HTERT RPE-1 (cell line): ENCODE measurements around the gene CTDSPL.

Experiments
- in situ Hi-C: fragments of 300-500 bp; cut with MboI; formaldehyde crosslinking; loops from 4 replicates; pipeline ENCODE4 v1.14.3; 2020; ENCODE audit warnings: low sequenced_read_pairs

The CTDSPL gene

DNA sequence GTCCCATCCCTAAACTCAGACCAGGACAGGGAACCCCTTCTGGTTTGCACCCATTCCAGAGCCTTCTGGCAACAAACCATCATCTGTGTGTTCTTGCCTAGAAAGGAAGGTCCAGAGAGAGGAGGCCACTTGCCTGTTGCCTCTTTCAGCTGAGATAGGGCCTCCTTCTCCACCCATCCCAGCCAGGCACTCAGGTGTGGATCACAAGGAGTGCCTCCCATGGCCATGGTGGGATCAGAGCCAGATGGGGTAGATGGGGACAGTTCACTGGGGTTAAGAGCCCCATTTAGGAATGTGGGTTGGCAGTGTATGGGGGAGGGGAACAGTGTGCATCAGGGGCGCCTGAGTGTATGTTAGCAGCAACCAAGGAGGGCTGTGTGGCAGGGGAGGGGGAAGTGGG, 8.9 kb upstream of the CTDSPL start:
- in situ Hi-C loops = no loop called here

DNA sequence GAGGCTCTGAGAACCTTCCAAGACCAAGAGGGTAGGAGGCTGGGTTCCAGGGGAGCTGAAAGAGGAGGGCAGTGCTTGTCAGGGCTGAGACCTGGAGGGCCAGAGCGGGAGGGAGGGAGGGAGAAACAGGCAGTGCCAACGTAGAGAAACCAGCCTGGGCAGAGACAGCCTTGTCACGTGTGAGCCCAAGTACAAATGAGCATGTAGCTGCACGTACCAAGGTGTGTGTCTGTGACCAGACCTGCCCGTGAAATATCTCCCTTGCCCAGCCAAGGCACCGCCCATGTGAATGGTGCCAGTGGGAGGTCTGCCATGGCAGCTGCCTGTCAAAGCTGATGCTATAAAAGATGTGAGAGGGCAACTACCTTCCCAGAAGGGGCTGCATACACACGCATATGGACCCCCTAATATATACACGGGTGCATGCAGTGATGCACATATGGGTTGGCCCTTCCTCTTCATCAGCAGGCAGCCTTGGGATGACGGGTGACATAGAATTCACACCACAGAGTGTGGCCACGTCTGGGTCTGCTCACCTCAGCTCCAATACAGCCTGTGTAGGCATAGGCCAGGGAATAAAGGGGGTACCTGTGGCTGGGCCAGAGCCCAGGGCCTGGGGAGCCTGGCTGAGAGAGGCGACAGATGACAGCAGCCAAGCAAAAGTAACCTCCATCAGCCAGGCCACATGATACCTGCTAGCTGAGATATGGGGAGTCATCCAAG, 7.8 kb upstream of the CTDSPL start:
- in situ Hi-C loops = no loop called here

DNA sequence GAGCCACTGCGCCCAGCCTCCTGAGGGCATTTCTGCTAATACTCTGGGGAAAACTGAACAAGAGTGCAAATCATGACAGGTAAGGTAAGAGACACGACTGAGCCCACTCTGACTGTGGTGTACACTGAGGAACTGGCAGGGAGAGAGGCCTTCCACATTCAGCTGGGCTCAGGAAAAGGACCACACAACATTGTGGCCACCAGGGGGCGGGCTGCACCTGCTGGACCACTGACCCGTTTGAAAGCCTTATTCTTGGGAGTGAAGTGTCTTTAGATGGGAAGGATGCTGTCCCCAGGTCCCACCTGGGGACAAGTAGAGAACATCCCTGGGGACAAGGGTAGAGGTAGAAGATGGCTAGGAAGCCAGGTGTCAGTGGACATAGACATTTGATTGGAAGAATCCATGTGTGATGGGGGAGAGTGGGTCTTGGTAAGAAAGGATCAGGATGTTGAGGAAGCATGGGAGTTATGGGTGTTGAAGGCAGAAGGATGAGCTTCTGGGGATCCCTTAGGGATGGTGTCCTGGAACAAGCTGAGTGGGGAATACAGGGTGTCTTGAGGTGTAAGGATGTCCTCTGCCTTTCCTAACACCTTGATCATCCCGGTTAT, 6.2 kb upstream of the CTDSPL start:
- in situ Hi-C loops = no loop called here

DNA sequence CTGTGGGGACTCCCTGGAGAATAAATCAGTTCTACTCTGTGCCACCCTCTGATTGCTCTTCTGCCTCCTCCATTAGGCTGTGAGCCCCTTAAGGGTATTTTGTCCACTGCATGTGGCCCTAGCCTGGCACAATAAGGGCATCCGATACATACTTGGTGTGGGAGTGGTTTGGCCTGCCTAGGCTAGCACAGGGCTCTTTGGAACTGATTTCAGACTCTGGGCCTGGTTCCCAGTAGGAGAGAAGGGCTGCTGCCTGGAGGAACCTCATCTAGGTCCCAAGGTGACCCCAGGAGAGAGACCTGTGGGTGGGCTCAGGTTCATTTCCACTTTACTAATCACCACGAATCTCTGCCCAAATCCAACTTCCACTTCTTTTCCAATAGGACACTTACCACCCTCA, 5.3 kb upstream of the CTDSPL start:
- in situ Hi-C loops = no loop called here

DNA sequence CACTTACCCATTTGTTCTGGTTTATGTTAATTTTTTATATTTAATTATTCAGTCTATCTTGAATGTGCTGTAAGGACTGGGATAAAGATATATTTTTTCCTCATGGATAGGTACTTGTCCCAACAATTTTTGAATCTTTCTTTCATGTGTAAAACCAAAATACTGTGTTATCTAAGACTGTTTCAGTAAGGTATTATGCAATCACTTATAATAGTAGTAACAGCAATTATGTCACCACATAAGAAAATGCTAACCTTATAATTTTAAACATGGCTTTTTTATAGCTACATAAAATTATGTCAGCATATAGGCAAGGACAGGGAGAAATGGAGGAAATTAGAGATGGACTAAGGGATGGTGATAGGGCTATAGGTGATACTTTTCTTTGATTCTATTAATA, 2.9 kb upstream of the CTDSPL start:
- in situ Hi-C loops = no loop called here

DNA sequence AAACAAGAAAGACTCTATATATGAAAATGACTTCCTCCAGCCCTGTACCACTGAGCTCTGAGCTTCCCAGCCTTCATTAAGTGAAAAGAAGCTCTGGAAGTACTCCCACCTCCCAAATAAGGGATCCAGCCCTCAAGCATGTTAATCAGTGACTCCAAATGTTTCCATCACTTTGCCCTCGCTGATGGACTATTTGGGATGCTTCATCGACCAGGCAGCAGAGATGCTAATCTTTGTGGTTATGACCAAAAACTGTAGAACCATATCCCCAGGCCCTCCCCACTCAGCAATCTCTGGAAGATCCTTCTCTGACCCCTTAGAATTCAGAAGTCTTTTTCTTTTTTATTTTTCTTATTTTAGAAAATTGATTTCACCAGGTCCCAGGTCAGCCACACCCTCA, 2.3 kb upstream of the CTDSPL start:
- in situ Hi-C loops = no loop called here

DNA sequence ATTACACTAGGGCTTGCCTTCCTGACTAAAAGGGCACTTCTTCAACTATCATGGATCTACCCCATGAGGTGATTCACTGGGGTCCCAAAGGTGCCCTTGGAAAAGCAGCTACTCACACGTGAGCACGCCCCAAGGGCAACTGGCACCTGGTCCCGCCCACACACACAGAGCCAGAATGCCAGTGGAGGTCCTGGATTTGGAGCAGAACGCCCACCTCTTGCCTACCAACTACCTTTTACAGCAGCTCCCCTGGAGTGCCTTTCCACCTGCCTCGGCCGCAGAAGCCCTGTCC, 1.8 kb upstream of the CTDSPL start:
- in situ Hi-C loops = no loop called here

DNA sequence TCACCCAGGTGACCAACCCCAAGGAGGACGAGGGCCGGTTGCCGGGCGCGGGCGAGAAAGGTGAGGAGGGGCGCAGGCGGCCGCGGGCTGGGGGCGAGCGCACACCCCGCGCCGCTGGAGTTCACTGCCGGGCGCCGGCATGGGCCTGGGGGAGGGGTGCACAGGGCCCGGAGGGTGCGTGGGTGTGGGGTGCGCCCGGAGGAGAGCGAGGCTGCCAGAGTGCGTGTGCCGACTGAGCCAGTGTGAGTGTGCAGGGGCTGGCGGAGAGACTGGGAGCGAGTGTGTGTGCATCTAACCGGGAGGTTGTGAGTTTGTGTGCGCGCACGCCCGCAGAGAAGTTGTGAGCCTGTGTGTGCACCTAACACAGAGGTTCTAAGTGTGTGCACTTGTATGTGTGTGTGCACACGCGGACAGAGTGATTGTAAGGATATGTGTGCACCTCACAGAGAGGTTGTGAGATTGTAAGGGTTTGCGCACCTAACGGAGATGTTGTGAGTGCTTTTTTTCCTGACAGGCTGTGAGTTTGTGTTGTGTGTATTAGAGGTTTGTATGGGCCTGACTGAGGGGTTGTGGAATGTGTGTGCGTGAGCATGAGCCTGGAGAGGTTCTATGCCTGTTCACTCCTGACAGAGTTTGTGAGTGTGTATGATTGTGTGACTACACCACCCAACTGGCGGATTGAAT, 681 bp downstream of the CTDSPL start:
- in situ Hi-C loops = no loop called here

DNA sequence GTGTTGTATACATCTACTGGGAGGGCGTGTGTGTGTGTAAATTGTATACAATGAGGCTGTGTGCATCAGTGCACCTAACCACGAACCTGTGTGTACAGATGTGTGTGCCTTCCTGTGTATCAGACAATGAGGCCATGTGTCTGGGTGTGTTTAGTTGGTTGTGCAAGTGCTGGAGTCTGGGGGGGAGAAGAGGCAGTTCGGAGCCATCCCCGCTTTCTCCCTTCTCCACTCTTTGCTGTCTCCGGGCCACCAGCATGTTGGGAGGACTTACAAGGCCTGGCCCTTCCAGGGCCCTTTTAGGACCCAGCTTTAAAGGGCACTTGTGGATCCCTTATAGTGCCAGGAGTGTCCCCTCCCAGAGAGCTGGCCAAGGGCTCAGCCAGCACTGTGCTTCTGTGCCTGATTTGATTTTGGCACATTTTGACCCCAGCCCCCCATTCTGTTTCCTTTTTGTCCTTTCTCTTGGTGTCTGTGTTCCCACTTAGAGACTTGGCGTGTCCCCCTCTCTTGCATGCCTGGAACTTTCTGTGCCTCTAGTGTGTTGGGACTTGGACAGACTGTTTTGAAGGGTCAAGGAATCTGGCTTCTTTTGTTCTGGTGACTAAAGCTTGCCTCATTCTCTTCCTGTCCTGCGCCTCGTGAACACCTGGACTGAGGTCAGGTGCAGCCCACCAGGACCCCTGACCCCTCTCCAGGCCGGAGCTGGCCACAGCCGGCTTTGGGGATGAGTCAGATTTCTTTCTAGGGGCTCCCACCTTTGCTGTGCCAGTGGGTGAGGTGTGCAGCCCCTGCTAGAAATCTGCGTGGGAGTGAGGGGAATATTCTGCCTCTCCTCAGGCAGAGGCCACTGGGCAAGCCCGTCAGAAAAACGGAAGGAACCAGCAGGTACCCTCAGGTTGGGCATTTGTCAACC, 1.5 kb downstream of the CTDSPL start:
- in situ Hi-C loops = no loop called here

DNA sequence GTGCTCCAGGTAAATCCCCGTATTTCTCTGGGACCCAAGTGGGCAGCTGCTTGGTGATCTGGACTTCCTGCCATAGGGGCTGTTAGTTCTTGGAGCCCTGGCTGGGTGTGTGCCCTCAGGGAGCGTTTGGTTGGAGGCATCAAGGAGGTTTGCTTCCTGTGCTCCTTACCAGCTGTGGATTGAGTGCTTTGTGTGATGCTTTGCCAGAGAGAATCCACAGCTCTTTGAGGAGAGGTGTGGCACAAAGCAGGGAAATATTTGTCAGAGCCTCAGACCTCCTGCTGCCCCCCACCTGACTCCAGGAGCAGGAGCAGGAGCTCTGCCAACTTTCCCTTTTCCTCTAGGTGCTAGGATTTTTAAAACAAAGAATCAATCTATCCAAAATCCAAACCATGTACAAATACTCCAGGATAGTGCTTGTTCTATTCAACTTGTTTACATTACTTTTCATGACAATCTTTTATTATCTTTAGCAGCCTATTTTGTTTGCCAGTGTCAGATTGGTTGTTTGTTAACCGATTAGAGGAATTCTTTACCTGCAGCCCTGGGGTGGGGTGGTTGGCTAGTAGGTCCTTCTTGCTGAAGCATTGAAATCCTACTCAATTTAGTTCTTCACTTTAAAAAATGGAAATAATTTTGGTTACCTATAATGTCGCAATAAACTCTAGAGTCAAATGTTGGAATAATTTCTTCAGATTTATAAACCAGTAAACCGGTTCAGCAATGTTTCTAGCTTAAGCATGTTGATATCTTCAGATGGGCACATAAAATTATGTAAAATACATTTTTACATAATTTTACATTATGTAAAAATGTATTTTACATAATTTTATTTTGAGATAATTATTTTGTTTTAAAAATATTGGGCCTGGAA, 2.5 kb downstream of the CTDSPL start:
- in situ Hi-C loops = no loop called here

DNA sequence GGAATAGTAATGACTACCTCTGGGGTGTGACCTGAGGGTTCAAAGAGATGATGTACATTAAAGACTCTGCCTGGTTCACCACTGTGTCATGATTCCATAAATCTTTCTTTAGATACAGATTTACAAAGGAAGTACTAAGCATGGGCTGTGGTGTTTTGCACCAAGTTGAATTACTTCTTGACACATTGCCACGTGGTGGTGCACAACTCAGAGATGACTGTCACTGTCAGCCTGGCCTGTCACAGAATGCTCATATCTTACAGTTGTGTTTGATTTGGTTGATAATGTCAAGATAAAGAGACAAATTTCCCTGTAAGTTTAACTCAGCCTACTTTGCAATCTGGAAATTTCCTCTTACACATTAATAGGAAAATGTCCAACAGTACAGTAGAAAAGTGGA, 3.2 kb downstream of the CTDSPL start:
- in situ Hi-C loops = no loop called here

DNA sequence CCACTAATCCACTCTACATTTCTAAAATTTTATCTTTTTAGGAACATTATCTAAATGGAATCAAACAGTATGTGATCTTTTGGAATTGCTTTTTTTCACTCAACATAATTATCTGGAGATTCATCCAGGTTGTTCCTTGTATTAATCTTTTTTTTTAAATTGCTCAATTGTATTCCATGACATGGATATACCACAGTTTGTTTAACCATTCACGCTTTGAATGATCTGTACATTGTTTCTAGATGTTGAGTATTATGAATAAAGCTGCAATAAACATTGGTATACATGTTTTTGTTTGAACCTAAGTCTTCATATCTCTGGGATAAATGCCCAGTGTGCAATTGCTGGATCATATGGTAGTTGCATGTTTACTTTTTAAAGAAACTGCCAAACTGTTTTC, 5.5 kb downstream of the CTDSPL start:
- in situ Hi-C loops = no loop called here

DNA sequence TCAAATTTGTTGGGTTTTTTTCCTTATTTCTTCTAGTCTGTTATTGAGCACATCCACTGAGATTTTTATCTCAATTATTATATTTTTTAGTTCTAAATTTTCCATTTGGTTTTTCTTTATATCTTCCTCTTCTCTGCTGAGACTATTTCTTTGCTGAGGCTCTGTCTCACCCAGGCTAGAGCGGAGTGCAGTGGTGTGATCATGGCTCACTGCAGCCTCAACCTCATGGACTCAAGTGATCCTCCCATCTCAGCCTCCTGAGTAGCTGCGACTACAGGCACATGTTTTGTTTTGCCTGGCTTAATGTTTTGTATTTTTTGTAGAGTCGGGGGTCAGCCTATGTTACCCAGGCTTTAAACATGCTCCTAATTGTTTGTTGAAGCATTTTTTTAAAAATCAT, 10.2 kb downstream of the CTDSPL start:
- in situ Hi-C loops = no loop called here

DNA sequence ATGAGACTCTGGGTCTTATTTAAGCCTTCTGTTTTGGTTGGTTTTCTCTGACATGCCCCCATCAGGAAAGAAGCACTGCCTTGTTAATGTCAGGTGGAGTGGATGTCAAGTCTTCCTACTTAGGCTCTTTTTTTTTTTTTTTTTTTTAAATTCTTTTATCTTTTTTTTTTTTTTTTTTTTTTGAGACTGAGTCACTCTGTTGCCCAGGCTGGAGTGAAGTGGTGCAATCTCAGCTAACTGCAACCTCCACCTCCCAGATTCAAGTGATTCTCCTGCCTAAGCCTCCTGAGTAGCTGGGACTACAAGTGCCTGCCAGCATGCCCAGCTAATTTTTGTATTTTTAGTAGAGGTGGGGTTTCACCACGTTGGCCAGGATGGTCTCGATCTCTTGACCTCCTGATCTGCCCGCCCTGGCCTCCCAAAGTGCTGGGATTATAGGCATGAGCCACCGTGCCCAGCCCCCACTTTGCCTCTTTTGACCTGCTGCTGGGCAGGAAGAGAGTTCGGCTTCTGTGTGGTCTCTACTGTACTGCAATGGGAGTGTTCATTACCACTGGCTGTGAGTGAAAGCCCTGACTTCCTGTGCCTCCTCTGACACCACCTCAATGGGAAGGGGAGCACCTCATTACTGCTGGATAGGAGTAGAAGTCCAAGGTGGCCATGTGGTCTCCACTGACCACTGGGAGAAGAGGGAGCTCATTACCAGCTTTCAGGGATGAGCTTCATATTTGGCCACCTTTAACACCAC, 10.9 kb downstream of the CTDSPL start:
- in situ Hi-C loops = no loop called here

DNA sequence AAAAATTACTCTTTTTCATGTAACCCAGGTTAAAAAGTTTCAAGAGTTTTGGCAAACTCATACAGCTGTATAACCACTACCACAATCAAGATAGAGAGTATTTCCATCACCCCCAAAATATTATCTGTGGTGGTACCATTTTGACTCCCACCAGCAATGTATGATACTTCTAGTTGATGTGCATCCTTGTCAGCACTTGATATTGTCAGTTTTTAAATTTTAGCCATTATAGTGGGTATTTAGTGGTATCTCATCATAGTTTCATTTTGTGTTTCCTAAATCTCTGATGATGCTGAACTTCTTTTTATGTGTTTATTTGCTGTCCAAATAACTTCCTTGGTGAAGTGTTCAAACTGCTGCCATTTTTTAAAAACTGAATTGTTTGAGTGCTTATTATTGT, 14.6 kb downstream of the CTDSPL start:
- in situ Hi-C loops = no loop called here

DNA sequence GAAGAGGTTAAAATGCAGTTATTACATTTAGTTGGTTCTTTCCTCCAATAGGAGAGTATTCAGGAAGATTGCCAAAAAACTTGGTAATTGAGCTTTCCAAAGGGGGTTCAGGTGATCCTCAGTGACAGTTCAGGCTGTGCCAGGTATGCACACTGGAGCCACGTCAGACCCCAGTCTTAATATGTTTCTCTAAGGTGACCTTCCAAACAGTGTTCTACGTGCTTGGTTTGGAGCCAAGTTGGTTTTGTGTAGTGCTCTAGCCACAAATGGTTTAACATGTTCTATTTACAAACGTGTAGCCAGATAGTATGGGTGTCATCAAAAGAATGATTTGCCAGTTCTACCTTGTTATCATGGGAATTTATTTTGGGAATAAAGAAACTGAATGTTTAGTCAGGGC, 21.0 kb downstream of the CTDSPL start:
- in situ Hi-C loops = no loop called here

DNA sequence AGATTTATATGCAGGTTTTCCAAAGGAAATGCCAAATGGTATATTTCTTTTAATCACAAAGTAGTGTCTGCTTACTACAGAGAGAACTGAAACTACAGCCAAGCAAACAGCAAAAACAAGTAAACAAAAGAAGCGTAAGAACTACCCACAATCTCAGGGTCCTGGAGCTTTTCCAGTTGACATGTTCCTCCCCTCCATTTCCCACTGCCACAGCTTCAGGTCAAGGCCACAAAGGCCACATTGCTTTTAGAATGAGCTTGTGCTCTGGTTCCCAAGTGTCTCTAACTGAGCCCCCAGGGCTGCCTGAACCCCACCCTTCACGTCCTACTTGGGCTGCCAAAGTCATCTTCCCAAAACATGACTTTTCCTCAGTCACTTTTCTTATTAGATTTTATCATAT, 24.1 kb downstream of the CTDSPL start:
- in situ Hi-C loops = no loop called here

DNA sequence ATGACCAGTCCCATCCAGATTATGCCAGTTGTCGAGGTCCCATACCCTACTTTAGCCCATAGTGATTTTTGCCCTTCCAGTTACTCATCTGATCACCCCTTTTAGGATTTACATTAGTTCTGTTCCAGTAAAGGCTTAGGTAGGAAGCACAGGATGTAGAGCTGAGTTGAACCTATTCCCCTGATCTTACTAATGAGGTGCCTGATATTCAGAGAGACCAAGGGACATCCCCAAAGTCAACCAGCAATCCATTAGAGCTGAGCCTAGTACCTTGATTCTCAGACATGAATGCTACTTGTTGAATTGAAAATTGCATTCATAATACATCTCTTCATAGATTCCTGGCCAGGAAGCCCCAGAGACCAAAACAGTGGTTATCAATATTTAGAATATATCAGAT, 24.7 kb downstream of the CTDSPL start:
- in situ Hi-C loops = no loop called here

DNA sequence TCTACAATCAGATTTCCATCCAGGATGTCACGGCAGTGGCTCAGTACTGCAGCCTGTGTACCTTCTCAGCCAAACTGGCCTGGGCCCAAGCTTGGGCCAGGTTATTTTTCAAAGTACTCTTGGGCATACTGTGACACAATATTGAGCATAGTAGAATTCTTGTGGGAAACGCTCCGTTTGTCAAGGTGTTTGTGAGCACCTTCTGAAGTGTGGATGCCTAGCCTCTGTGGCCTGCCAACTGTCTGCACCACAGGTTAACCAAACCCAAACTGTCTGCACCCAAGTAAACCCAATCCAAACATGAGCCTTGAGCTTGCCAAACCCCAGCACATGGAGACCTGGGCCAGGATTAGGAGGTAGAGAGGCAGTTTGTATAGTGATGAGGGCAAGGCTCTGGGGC, 25.4 kb downstream of the CTDSPL start:
- in situ Hi-C loops = no loop called here

DNA sequence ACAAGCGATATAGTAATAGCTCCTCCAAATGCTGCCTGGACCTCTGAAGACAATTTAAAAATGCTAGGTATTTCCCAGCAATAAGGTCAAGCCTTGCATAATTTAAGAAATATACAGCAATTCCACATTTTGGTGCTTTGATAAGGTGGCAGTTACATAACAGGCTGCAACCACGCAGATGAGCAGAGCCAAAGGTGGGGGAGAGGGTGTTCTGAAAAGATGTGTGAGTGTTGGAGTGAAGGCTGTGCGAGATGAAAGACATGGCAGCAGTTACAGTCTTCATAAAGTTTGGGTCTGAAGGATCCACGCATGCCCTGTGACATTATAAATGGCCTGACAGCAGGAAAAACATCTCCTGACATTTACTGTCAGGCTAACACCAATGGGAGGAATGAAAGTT, 26.1 kb downstream of the CTDSPL start:
- in situ Hi-C loops = no loop called here
